HG03565 (cell line): ENCODE measurements around the gene ZDHHC9.

Experiments used
- ATAC-seq: cut with Tn5 transposase; IDR thresholded peaks from one replicate; pipeline ENCODE4 v1.9.1; 2021; ENCODE audit warnings: mild to moderate bottlenecking, moderate library complexity; ENCODE audit not compliant: unreplicated experiment

The ZDHHC9 gene

DNA sequence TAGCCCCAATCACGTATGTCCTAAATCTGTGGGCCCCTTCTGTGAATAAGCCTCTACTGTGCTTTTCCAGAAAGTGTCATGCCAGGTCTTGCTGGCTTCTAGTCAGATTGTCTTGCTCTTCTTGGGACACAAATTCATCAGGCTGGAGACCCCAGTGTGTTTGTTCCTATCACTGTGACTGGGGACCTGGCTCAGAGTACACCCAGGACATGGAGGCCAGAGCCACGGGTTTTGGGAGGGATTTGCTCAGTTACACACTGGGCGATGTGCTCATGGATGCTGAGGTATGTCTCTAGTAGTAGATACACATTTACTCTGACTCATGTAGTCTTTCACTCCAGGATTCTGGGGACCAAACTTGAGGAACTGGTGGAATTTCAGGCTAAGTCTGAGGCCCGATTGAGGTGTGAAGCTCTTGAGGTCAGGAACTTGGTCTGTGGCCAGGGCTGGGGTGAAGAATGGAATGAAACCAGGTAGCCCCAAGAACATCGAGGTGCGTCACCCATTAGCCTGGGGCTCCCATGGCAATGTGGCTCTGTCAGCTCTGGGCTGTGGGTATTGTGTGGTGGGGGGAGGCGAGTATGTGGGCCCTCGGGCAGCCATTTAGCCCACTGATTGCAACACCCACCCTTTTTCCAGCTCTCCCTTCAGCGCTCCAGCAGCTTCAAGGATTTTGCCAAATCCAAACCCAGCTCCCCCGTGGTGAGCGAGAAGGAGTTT lies 56.2 kb downstream of the ZDHHC9 start:
- ATAC-seq, result no peak

DNA sequence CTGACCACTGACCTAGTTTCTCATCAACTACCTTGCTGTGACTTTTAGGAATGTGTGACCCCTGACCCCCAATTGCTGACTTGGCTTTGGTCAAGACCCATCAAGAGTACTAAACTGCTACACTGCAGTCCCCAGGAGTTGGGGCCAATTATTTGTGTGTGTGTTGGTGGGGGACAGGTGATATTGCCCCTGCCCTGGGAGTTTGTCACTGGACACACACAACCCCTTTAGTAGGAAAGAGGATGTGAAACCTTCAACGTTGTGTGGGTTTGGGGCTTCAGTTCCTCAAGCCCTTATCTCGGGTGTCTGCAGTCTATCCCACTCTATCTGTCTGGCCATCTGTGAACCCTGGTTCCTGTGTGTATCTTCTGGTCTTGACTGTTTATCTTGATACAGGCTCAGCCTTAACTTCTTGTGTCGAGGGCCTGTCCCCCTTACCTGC lies 57.5 kb downstream of the ZDHHC9 start:
- peak; percentile 83 for ATAC-seq

DNA sequence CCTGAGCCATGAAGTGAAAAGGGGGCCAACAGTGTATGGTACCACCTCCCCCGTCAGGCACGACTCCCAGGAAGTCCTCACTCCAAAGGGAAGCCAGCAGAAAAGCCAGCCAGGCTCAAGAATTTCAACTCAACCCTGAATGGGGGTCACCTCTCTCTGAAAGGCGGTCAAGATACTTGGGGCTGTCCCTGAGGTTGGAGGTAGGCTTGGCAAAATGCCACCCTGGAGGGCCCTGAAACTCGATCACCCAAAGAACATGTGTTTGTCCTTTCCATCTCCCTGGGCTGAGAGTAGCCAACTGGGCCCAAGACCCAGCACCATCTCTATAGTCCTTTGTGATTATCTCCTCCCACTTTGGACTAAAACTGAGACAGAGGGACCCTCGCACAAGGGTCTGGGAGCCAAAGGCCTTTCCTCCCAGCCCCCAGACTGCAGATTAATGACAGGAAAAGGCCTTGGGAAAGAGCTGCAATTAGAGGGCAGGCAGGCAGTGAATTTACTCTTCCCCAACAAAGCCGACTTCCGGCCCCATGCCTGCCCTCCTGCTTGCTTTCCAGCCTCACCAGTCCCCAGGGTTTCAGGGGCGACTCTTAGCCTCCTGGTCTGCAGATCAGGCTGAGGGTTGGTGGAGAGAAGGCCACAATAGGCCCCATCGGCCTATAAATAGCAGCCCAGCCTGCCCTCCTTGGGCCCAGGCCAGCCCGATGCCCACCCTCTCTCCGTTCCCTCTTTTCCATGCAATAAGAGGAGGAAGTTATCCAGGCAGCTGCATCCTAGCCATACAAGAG lies 58.3 kb downstream of the ZDHHC9 start:
- no peak for ATAC-seq

DNA sequence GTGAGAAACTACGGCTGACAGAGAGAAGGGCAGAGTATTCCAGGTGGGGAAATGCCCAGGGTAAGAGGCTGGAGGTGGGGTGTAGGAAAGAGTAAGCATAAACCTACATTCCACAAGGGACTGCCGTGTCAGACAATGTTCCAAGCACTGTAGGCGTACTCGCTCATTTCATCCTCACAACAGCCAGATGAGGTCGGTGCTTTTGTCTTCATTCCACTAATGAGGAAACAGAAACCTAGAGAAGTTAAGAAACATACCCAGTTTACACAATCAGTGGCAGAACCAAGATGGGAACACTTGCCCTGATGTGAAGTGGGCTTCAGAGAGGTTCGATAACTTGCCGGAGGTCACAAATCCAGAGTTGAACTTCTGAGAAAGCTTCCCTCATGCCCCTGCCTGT lies 59.3 kb downstream of the ZDHHC9 start:
- no peak for ATAC-seq

DNA sequence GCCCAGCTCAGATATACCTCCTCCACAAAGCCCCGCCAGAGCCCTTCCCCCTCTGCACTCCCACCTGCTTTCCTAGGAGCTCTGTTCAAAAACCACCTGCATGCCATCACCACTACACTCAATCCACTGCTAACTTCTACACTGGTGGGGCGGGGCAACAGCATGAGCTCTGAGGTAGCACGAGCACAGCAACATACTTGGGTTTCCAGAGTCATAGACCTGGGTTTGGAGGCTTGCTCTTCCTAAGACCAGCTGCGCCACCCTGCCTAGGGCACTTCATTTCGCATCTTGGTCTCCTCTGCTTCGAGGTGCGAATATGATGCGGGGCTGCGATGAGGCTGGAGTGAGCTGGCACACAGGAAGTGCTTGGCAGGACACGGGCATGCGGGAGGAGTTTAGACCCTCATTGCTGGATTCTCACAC lies 60.4 kb downstream of the ZDHHC9 start:
- ATAC-seq, result no peak

DNA sequence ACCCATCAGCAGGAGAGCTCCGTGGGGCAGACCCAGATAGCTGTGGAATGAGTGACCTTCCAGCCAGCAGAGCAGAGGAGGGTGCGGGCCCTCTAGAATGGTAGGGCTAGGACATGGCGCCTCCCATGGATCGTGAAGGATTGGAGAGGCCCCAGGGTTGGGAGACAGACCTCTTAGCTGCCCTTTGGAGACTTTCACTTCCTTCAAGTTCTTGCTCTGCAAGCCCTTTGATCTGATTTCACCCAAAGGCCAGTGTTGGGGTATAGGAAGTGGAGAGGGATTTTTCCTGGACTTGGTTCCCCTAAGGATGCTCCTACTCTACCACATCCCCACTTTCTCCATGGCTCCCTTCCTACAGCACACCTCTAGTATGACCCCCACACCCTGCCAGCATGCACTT lies 61.0 kb downstream of the ZDHHC9 start:
- no peak for ATAC-seq

- ATAC-seq, result no peak
Measured at GRCh38 chrX:129781680-129782495, 61.8 kb downstream of the ZDHHC9 start.

DNA sequence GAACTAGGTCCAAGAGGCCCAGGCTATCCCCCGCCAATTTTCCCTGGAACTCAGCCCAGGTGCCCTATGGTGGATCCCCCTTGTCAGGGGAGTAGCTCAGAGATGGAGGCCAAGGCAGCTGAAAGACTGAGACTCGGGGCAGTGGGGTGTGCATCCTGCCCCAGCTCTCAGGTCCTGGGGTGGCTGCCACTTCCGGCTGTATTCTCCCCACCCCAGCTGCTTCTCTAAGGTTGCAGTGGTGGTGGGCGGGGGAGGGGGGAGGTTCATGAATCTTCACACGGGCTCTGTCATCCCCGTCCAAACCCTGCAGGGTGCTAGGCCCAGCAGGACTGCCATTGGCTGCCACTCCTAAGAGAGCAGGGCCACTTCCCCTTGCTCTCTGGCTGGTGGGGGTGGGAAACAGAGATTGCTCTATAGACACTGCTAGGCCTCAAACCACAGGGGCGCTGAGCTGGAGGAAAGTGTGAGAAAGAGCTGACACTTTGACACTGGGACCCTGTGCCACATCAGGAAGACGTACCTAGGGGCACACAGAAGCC lies 62.5 kb downstream of the ZDHHC9 start:
- ATAC-seq, result peak; percentile 58

- no peak for ATAC-seq
Measured at GRCh38 chrX:129780441-129781105, 63.1 kb downstream of the ZDHHC9 start.

- ATAC-seq, result peak; percentile 33
Measured at GRCh38 chrX:129779747-129780146, 63.9 kb downstream of the ZDHHC9 start, which contains the start of gene SASH3. Gene SASH3, plus strand, starts transcription at chrX:129779949. Its CDS starts 149 bp downstream, at chrX:129780098.

GRCh38 chrX:129779086-129779672 lies 64.5 kb downstream of the ZDHHC9 start:
- no peak for ATAC-seq

GRCh38 chrX:129777218-129778030 lies 66.3 kb downstream of the ZDHHC9 start:
- ATAC-seq, result no peak

DNA sequence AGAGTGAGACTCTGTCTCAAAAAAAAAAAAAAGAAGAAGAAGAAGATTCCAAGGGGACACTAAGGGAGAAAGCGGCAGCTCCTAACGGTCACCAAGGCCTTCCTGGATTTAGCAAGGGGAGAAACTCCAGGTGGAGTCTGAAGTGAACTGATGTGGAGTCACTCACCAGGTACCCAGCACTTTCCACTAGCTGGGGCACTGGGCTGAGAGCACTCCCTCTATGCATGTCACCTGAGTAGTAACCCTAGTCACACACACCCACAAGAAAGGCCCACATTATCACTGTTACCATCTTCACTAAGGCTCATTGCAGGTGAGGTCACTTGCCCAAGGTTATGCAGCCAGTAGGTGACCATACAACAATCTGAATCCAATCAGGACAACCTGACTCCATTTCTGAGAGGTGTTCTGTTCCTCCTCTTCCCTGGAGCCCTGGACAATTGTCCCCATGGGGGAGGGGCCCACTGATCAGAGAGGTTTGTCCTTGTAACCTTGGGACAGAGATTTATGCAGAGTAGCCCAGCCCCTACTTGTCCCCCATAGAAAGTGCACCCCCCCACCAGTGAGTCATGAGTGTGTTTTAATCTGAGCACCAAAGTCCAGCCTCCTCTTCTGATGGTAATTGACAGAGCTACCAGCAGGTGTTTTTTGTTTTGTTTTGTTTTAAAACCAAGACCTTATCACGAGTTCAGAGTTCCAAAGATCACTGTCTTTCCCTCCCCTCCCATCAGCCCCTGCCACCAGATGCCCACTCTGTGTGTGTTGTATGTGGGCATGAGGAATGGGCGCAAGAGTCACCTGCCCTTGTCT lies 69.8 kb downstream of the ZDHHC9 start:
- ATAC-seq, result no peak

- ATAC-seq, result peak; percentile 58
Measured at GRCh38 chrX:129772796-129773431, 70.8 kb downstream of the ZDHHC9 start.

- ATAC-seq, result no peak
Measured at GRCh38 chrX:129771266-129771995, 72.3 kb downstream of the ZDHHC9 start.

GRCh38 chrX:129769467-129770154 lies 74.1 kb downstream of the ZDHHC9 start:
- ATAC-seq, result peak; percentile 44
